Measurements from ENCODE around the gene PDSS2.

GRCh38 chr6:107293350-107293749 lies 166.0 kb downstream of the PDSS2 start:
- TF ChIP-seq CTCF (optimal IDR thresholded peaks at IDR 0.05 in 1 of 3, IDR thresholded peaks at IDR 0.05 in 1 of 3, conservative IDR thresholded peaks at IDR 0.05 in 1 of 3; ENCODE audit: extremely low read depth in 1 of 3, insufficient read depth in 2 of 3, low read length in 3 of 3) (no peak), EZH2 (IDR thresholded peaks at IDR 0.05; ENCODE audit: low read length) (no peak)

Data from keratinocyte (primary cell).